Islet precursor cell (in vitro differentiated cells): Measurements from ENCODE around the gene QPCTL.

ENCODE experiments used
- DNase-seq: peaks from one replicate; pipeline ENCODE4 v3.0.0-alpha.2; 2018

QPCTL gene

GRCh38 chr19:45692187-45693105 is at the start of gene QPCTL:
Gene QPCTL (plus strand): TSS chr19:45692666. CDS start chr19:45692704, 38 bp downstream.
- DNase-seq, result peak; percentile 100

- peak; percentile 95 for DNase-seq
Measured at GRCh38 chr19:45643024-45643926, 49.2 kb upstream of the QPCTL start.

- no peak for DNase-seq
Measured at GRCh38 chr19:45643927-45644771, 48.3 kb upstream of the QPCTL start.

GRCh38 chr19:45645068-45645630 is 47.3 kb upstream of the QPCTL start:
- no peak for DNase-seq

GRCh38 chr19:45645631-45646344 is 46.7 kb upstream of the QPCTL start:
- peak; percentile 93 for DNase-seq

- no peak for DNase-seq
Measured at GRCh38 chr19:45646345-45646698, 46.1 kb upstream of the QPCTL start.

- no peak for DNase-seq
Measured at GRCh38 chr19:45650722-45651121, 41.7 kb upstream of the QPCTL start.

- DNase-seq, result no peak
Measured at GRCh38 chr19:45653634-45654033, 38.8 kb upstream of the QPCTL start.

- no peak for DNase-seq
Measured at GRCh38 chr19:45655073-45655472, 37.4 kb upstream of the QPCTL start.

- DNase-seq, result no peak
Measured at GRCh38 chr19:45657520-45658167, 34.8 kb upstream of the QPCTL start.

GRCh38 chr19:45659096-45659729 is 33.3 kb upstream of the QPCTL start:
- DNase-seq, result no peak

GRCh38 chr19:45660636-45661035 is 31.8 kb upstream of the QPCTL start:
- no peak for DNase-seq

GRCh38 chr19:45663800-45664199 is 28.7 kb upstream of the QPCTL start:
- no peak for DNase-seq

GRCh38 chr19:45664575-45664974 is 27.9 kb upstream of the QPCTL start:
- no peak for DNase-seq

- DNase-seq, result peak; percentile 85
Measured at GRCh38 chr19:45667620-45668341, 24.7 kb upstream of the QPCTL start, which contains the start of gene GIPR. Gene GIPR (plus strand): TSS chr19:45668221. CDS start chr19:45669521, 1,300 bp downstream.

- DNase-seq, result no peak
Measured at GRCh38 chr19:45668342-45668871, 24.1 kb upstream of the QPCTL start.

GRCh38 chr19:45670670-45671453 is 21.6 kb upstream of the QPCTL start:
- DNase-seq, result peak; percentile 95

- no peak for DNase-seq
Measured at GRCh38 chr19:45674946-45675345, 17.5 kb upstream of the QPCTL start.

GRCh38 chr19:45676851-45677263 is 15.6 kb upstream of the QPCTL start:
- no peak for DNase-seq
